Measurements from ENCODE around the gene ZNF418.

ZNF418 gene

GRCh38 chr19:57934820-57935665, at the start of gene ZNF418:
ZNF418 (minus strand) TSS chr19:57935402; CDS start chr19:57933822, 1,580 bp downstream.
- H3K9me3 ChIP-seq (ENCODE audit: control insufficient read depth, insufficient read depth, low read depth, low read length), result peaks cover 6% of the 10 kb centered on the region
- CTCF ChIA-PET, result interaction anchor here (0.6 kb wide), 1 partner anchor 230 kb away, joined by 3 read pairs; no protein-coding TSS in a partner anchor
- no peaks in the 10 kb centered on the region for H3K4me1 ChIP-seq (ENCODE audit: control insufficient read depth, insufficient read depth, low read length)
- H3K36me3 ChIP-seq (ENCODE audit: control insufficient read depth in 2 of 2, insufficient read depth in 1 of 2, low read length in 2 of 2), result peaks cover 22 to 33% of the 10 kb centered on the region in 2 experiments
- no peak for TF ChIP-seq ZNF426 (tag by site-specific recombination; IDR thresholded peaks at IDR 0.05)
- no peak for TF ChIP-seq ZNF175 (tag by site-specific recombination; IDR thresholded peaks at IDR 0.05)
- peak; percentile 48; the same call in 1 of the 2 replicates for TF ChIP-seq SCRT2 (tag by site-specific recombination; IDR thresholded peaks at IDR 0.05)
- no peak for TF ChIP-seq ZNF830 (tag by site-specific recombination; IDR thresholded peaks at IDR 0.05; ENCODE audit: low read depth)
- no peak for TF ChIP-seq ZNF121 (tag by site-specific recombination; IDR thresholded peaks at IDR 0.05)
- POLR2A ChIA-PET, result no interaction called here
- no peak within 1 kb of the TSS for H3K27ac ChIP-seq (ENCODE audit: extremely low read depth, low read depth, low read length)
- H3K4me3 ChIP-seq (ENCODE audit: low read depth, low read length), result no peak within 1 kb of the TSS

GRCh38 chr19:57978586-57979289, 43.5 kb upstream of the ZNF418 start:
- Histone ChIP-seq H3K36me3 (ENCODE audit: control insufficient read depth in 2 of 2, insufficient read depth in 1 of 2, low read length in 2 of 2) (peaks cover 36 to 48% of the 10 kb centered on the region in 2 experiments), H3K27ac (ENCODE audit: extremely low read depth, low read depth, low read length) (no peak overlapping the region), H3K4me3 (ENCODE audit: low read depth, low read length) (no peak overlapping the region), H3K9me3 (ENCODE audit: control insufficient read depth, insufficient read depth, low read depth, low read length) (peaks cover 26% of the 10 kb centered on the region), H3K4me1 (ENCODE audit: control insufficient read depth, insufficient read depth, low read length) (no peaks in the 10 kb centered on the region)
- POLR2A ChIA-PET, result no interaction called here
- TF ChIP-seq ZNF398 (tag by site-specific recombination; IDR thresholded peaks at IDR 0.05), result no peak
- TF ChIP-seq SETDB1 (IDR thresholded peaks at IDR 0.05; ENCODE audit: insufficient read length, low read length), result peak; percentile 100
- TF ChIP-seq SP2 (tag by site-specific recombination; IDR thresholded peaks at IDR 0.05), result no peak
- peak; percentile 99 for TF ChIP-seq ZNF274 (IDR thresholded peaks at IDR 0.05; ENCODE audit: low read length)
- TF ChIP-seq ZNF274 (tag by site-specific recombination; IDR thresholded peaks at IDR 0.05; ENCODE audit: borderline replicate concordance), result peak; percentile 98
- peak; percentile 34; the same call in 1 of the 2 replicates for TF ChIP-seq ZNF518A (tag by site-specific recombination; conservative IDR thresholded peaks at IDR 0.05; ENCODE audit: low read depth)
- TF ChIP-seq ZNF174 (tag by site-specific recombination; IDR thresholded peaks at IDR 0.05), result no peak
- no peak for TF ChIP-seq ZNF391 (tag by site-specific recombination; IDR thresholded peaks at IDR 0.05; ENCODE audit: borderline replicate concordance, low read depth)
- TF ChIP-seq TRIM28 (IDR thresholded peaks at IDR 0.05; ENCODE audit: borderline replicate concordance, low read length), result peak; percentile 100
- TF ChIP-seq HOXD13 (CRISPR knock-in tag; IDR thresholded peaks at IDR 0.05; ENCODE audit: borderline replicate concordance), result no peak
- CTCF ChIA-PET, result no interaction called here
